Kidney epithelial cell (primary cell): ENCODE data around the gene PSMD2. TPM values are rescaled to one million over a fixed set of nuclear protein-coding genes. Genes with fewer than 3 reads are reported as not detected.

Experiments used
- DNase-seq: peaks from one replicate; pipeline ENCODE4 v3.0.0-alpha.2; 2010; ENCODE audit warnings: low read depth
- H3K27me3 ChIP-seq: 2 replicates; pipeline ENCODE4 v1.6.0; 2011; ENCODE audit warnings: low read length; ENCODE audit not compliant: control insufficient read depth, insufficient read depth
- H3K36me3 ChIP-seq: 2 replicates; pipeline ENCODE4 v1.5.1; 2011; ENCODE audit warnings: low read length; ENCODE audit not compliant: control insufficient read depth, insufficient read depth
- H3K4me3 ChIP-seq: 2 replicates; pipeline ENCODE4 v1.5.1; 2011; ENCODE audit warnings: low read depth, mild to moderate bottlenecking, control low read depth, low read length
- total RNA-seq: library from RNA; depleted of rRNA; stranded (reverse); fragments of >200 nt; gene quantifications from 2 replicates; pipeline ENCODE4 v1.2.3, GENCODE V29; 2015
- TF ChIP-seq, protein P1 (sequence below): IDR thresholded peaks from 2 replicates; pipeline ENCODE4 v1.5.1; 2011; ENCODE audit warnings: mild to moderate bottlenecking, moderate library complexity, low read length, control low read depth, inconsistent platforms; ENCODE audit not compliant: insufficient read depth, poor library complexity, severe bottlenecking

Gene PSMD2
- total RNA-seq, 1 donor from 2014 or later, result 903 TPM

DNA sequence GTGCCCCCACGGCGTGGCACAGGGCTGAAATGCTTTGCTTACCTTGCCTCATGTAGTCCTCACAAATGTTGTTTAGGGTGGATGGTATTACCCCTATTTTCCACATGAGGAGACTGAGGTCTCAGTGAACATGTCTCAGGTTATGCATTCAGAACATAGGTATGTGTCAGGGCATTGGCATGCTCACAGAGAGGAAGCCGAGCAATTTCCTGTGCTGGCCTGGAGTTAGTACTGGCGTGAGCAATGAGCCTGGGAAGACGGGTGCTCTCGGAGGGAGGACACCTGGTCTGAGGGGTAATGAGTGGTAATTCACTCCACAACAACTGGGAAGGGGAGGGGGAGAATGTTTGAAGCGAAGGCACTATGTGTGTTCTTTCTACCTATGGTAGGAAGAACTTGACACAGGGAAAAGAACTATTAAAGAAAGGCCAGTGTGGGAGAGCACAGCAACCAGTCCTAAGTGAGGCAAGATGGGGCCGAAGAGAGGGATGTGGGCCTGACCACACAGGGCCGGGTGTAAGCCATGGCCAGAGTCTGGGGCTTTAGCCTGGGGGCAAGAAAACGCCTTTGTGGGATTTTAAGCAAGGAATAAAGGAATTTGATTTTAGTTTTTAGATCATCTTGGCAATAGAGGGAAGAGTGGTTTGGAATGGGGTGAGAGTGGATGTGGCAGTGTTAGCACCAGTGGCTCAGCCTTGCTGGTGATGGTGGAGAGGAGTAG is 33.5 kb downstream of the PSMD2 start:
- H3K36me3 ChIP-seq, result peaks cover 14% of the 10 kb centered on the region
- peak; percentile 90 for DNase-seq
- TF ChIP-seq, protein P1, sequence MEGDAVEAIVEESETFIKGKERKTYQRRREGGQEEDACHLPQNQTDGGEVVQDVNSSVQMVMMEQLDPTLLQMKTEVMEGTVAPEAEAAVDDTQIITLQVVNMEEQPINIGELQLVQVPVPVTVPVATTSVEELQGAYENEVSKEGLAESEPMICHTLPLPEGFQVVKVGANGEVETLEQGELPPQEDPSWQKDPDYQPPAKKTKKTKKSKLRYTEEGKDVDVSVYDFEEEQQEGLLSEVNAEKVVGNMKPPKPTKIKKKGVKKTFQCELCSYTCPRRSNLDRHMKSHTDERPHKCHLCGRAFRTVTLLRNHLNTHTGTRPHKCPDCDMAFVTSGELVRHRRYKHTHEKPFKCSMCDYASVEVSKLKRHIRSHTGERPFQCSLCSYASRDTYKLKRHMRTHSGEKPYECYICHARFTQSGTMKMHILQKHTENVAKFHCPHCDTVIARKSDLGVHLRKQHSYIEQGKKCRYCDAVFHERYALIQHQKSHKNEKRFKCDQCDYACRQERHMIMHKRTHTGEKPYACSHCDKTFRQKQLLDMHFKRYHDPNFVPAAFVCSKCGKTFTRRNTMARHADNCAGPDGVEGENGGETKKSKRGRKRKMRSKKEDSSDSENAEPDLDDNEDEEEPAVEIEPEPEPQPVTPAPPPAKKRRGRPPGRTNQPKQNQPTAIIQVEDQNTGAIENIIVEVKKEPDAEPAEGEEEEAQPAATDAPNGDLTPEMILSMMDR, result no peak
- no peaks in the 10 kb centered on the region for H3K27me3 ChIP-seq
- no peak overlapping the region for H3K4me3 ChIP-seq

- H3K27me3 ChIP-seq, result no peaks in the 10 kb centered on the region
- TF ChIP-seq, protein P1, result no peak
- no peak for DNase-seq
- H3K36me3 ChIP-seq, result peaks cover 12% of the 10 kb centered on the region
- no peak overlapping the region for H3K4me3 ChIP-seq
Measured at GRCh38 chr3:184333190-184333589, 34.1 kb downstream of the PSMD2 start.

GRCh38 chr3:184333700-184334099 is 34.7 kb downstream of the PSMD2 start:
- Histone ChIP-seq H3K4me3 (no peak overlapping the region), H3K27me3 (no peaks in the 10 kb centered on the region), H3K36me3 (peaks cover 11% of the 10 kb centered on the region)
- DNase-seq, result no peak
- TF ChIP-seq, protein P1, result no peak

- Histone ChIP-seq H3K36me3 (peaks cover 11% of the 10 kb centered on the region), H3K4me3 (no peak overlapping the region), H3K27me3 (no peaks in the 10 kb centered on the region)
- TF ChIP-seq, protein P1, result no peak
- peak; percentile 70 for DNase-seq
Measured at GRCh38 chr3:184334470-184335158, 35.6 kb downstream of the PSMD2 start.

GRCh38 chr3:184335291-184335660 is 36.2 kb downstream of the PSMD2 start:
- H3K4me3 ChIP-seq, result no peak overlapping the region
- H3K36me3 ChIP-seq, result peaks cover 11% of the 10 kb centered on the region
- H3K27me3 ChIP-seq, result no peaks in the 10 kb centered on the region
- TF ChIP-seq, protein P1, result no peak
- no peak for DNase-seq
